Measurements from ENCODE around the gene ZNF445. TPM values are rescaled to one million over a fixed set of nuclear protein-coding genes. Genes with fewer than 3 reads are reported as not detected.
"Not testable (repeated sequence)": the region's sequence is repeated elsewhere in the genome, so short reads cannot be mapped to it uniquely, and the experiment has no call there.

Gene ZNF445
- total RNA-seq, 1 experiment from 2014 or later: 19.0 TPM

DNA sequence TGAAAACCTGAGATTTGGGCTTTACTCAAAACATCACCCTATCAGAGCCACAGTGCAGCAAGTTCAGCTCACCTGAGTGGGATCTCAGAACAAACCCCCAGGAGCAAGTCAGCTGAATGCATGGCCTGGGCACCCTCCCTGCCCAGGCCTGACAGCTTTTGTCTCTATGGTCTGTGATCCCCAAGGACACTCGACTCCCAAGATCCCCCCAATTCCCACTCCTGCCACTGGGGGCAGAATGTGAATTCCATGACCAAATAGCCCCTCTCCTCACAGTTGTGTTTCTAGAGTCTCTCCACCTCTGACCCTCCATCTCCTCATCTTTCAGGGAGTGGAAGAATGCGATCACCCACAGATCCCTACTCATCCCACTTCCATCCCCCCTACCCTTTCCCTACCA is 58.9 kb downstream of the ZNF445 start:
- no peak for DNase-seq
- BruUV-seq (replicated peaks): no TSS peak
- ChIA-PET POLR2A (no interaction called here), CTCF (no interaction called here)
- no peak overlapping the region for H3K27ac Mint-ChIP-seq (ENCODE audit: unreplicated experiment)
- no peak overlapping the region for H3K4me3 Mint-ChIP-seq (ENCODE audit: unreplicated experiment)
- no peaks in the 10 kb centered on the region for H3K4me1 Mint-ChIP-seq (ENCODE audit: low read depth, unreplicated experiment)
- H3K9me3 Mint-ChIP-seq (ENCODE audit: unreplicated experiment): peaks cover 13% of the 10 kb centered on the region
- H3K36me3 Mint-ChIP-seq (ENCODE audit: insufficient read depth, unreplicated experiment): no peaks in the 10 kb centered on the region
- Histone ChIP-seq H3K27me3 (replicated peaks; ENCODE audit: control insufficient read depth, insufficient read depth, low read length) (no peaks in the 10 kb centered on the region), H3K36me3 (ENCODE audit: control insufficient read depth, insufficient read depth, low read length) (no peaks in the 10 kb centered on the region), H3K4me3 (ENCODE audit: low read depth, low read length) (no peak overlapping the region), H3K9me3 (no peaks in the 10 kb centered on the region), H3K4me1 (no peaks in the 10 kb centered on the region)
- intact Hi-C loops (cut with micrococcal nuclease; ENCODE audit: unreplicated experiment): no loop called here
- no peaks in the 10 kb centered on the region for H3K27me3 Mint-ChIP-seq (ENCODE audit: insufficient read depth, unreplicated experiment)
- TF ChIP-seq, protein P1, sequence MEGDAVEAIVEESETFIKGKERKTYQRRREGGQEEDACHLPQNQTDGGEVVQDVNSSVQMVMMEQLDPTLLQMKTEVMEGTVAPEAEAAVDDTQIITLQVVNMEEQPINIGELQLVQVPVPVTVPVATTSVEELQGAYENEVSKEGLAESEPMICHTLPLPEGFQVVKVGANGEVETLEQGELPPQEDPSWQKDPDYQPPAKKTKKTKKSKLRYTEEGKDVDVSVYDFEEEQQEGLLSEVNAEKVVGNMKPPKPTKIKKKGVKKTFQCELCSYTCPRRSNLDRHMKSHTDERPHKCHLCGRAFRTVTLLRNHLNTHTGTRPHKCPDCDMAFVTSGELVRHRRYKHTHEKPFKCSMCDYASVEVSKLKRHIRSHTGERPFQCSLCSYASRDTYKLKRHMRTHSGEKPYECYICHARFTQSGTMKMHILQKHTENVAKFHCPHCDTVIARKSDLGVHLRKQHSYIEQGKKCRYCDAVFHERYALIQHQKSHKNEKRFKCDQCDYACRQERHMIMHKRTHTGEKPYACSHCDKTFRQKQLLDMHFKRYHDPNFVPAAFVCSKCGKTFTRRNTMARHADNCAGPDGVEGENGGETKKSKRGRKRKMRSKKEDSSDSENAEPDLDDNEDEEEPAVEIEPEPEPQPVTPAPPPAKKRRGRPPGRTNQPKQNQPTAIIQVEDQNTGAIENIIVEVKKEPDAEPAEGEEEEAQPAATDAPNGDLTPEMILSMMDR (IDR thresholded peaks at IDR 0.05; ENCODE audit: insufficient read depth in 1 of 2, low read depth in 1 of 2, low read length in 1 of 2, severe bottlenecking in 1 of 2, unreplicated experiment in 1 of 2): peak; percentile 19 to 26

DNA sequence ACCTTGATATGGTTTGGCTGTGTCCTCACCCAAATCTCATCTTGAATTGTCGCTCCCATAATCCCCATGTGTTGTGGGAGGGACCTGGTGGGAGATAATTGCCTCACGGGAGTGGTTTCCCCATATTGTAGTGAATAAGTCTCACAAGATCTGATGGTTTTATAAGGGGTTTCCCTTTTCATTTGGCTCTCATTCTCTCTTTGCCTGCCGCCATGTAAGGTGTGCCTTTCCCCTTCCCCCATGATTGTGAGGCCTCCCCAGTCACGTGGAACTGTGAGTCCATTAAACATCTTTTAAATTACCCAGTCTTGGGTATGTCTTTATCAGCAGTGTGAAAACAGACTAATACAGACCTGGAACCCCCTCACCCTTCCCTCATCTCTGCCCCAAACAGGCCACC is 59.4 kb downstream of the ZNF445 start:
- H3K9me3 ChIP-seq; H3K27ac Mint-ChIP-seq (ENCODE audit: unreplicated experiment); H3K4me3 Mint-ChIP-seq (ENCODE audit: unreplicated experiment); intact Hi-C loops (cut with micrococcal nuclease; ENCODE audit: unreplicated experiment); CTCF ChIA-PET; DNase-seq; H3K27me3 Mint-ChIP-seq (ENCODE audit: insufficient read depth, unreplicated experiment); H3K27me3 ChIP-seq (replicated peaks; ENCODE audit: control insufficient read depth, insufficient read depth, low read length); H3K4me3 ChIP-seq (ENCODE audit: low read depth, low read length); H3K4me1 Mint-ChIP-seq (ENCODE audit: low read depth, unreplicated experiment); POLR2A ChIA-PET; BruUV-seq (replicated peaks); H3K36me3 Mint-ChIP-seq (ENCODE audit: insufficient read depth, unreplicated experiment); H3K4me1 ChIP-seq; H3K36me3 ChIP-seq (ENCODE audit: control insufficient read depth, insufficient read depth, low read length): not testable (repeated sequence)
- H3K9me3 Mint-ChIP-seq (ENCODE audit: unreplicated experiment): peaks cover 13% of the 10 kb centered on the region

DNA sequence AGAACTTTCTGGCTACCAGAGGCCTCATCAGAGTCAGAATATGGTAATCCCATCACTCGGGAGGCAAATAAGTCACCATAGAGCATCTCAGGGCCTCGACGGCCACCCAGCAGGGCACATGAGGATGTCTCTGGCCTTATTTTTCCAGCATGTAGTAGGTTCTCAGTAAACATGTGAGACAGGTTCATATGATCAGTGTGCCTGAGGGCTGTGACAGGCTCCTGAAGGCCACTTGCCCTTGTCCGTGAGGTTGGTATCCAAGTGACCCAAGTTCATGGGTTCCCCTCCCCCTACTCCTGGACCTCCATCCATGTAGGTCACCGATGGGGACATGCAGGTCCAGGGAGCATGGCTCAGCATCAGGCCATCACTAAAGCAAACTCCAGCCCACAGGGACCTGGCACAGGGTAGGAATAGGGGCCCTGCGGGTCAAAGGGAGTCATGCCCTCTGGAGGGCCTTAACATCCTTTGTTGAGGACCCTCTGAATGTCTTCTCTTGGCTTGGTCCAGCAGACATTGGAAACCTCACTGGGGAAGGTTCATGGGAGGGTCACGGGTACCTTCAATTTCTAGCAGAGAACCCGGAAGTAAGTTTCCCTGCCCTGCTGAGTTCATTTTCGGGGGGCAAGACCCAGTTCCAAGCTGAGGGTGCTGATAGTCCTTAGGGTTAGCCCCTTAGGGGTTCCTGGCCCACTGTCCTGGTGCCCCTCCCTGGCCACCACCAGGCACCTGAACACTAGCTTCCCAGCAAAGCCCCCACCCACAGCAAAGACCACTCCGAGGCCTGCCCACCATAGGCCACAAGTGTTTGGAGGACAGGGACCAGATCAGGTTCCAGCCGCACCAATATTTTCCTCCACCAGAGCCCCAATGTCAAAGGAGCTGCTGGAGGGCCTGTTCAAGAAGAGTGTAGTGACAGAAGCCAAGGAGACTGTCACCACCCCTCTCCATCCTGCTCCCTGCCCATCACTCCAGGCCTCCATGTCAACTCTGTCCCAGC is 61.1 kb downstream of the ZNF445 start:
- CTCF ChIA-PET: no interaction called here
- Mint-ChIP-seq H3K36me3 (ENCODE audit: insufficient read depth, unreplicated experiment) (no peaks in the 10 kb centered on the region), H3K27ac (ENCODE audit: unreplicated experiment) (no peak overlapping the region), H3K4me1 (ENCODE audit: low read depth, unreplicated experiment) (no peaks in the 10 kb centered on the region), H3K27me3 (ENCODE audit: insufficient read depth, unreplicated experiment) (no peaks in the 10 kb centered on the region), H3K9me3 (ENCODE audit: unreplicated experiment) (peaks cover 13% of the 10 kb centered on the region), H3K4me3 (ENCODE audit: unreplicated experiment) (no peak overlapping the region)
- Histone ChIP-seq H3K36me3 (ENCODE audit: control insufficient read depth, insufficient read depth, low read length) (no peaks in the 10 kb centered on the region), H3K9me3 (no peaks in the 10 kb centered on the region), H3K4me1 (no peaks in the 10 kb centered on the region), H3K27me3 (replicated peaks; ENCODE audit: control insufficient read depth, insufficient read depth, low read length) (no peaks in the 10 kb centered on the region), H3K4me3 (ENCODE audit: low read depth, low read length) (no peak overlapping the region)
- intact Hi-C loops (cut with micrococcal nuclease; ENCODE audit: unreplicated experiment): no loop called here
- DNase-seq: no peak
- TF ChIP-seq, protein P1 (IDR thresholded peaks at IDR 0.05; ENCODE audit: insufficient read depth in 1 of 2, low read depth in 1 of 2, low read length in 1 of 2, severe bottlenecking in 1 of 2, unreplicated experiment in 1 of 2): no peak
- BruUV-seq (replicated peaks): no TSS peak
- POLR2A ChIA-PET: no interaction called here

Data from Caco-2 (cell line).